NCI-H774 (cell line): ENCODE measurements around the gene ZFPM1.
"Not testable (repeated sequence)": the region's sequence is repeated elsewhere in the genome, so short reads cannot be mapped to it uniquely, and the experiment has no call there.

Source experiments
- DNase-seq: peaks from one replicate; lab custom pipeline; 2025; lab: John Stamatoyannopoulos, UW

Gene ZFPM1

GRCh38 chr16:88478889-88479792, 26.1 kb downstream of the ZFPM1 start:
- DNase-seq: no peak

- no peak for DNase-seq
These were observed 27.0 kb downstream of the ZFPM1 start for GRCh38 chr16:88479793-88480760.

- no peak for DNase-seq
These were observed 27.7 kb downstream of the ZFPM1 start for GRCh38 chr16:88480829-88481228.

GRCh38 chr16:88481851-88482250, 28.8 kb downstream of the ZFPM1 start:
- no peak for DNase-seq

GRCh38 chr16:88482630-88483391, 29.7 kb downstream of the ZFPM1 start:
- DNase-seq: no peak

- no peak for DNase-seq
These were observed 30.2 kb downstream of the ZFPM1 start for GRCh38 chr16:88483392-88483641.

- no peak for DNase-seq
These were observed 31.7 kb downstream of the ZFPM1 start for GRCh38 chr16:88484505-88485365.

- DNase-seq: not testable (repeated sequence)
These were observed 32.3 kb downstream of the ZFPM1 start for GRCh38 chr16:88485366-88485741.

GRCh38 chr16:88486398-88487123, 33.5 kb downstream of the ZFPM1 start:
- DNase-seq: no peak

- no peak for DNase-seq
These were observed 34.0 kb downstream of the ZFPM1 start for GRCh38 chr16:88487124-88487432.

GRCh38 chr16:88487920-88488851, 35.1 kb downstream of the ZFPM1 start:
- no peak for DNase-seq

- DNase-seq: no peak
These were observed 36.2 kb downstream of the ZFPM1 start for GRCh38 chr16:88489163-88489741.

GRCh38 chr16:88491001-88491559, 38.0 kb downstream of the ZFPM1 start:
- no peak for DNase-seq

GRCh38 chr16:88491560-88492310, 38.7 kb downstream of the ZFPM1 start:
- DNase-seq: no peak

GRCh38 chr16:88493879-88494278, 40.8 kb downstream of the ZFPM1 start:
- DNase-seq: no peak

- no peak for DNase-seq
These were observed 41.5 kb downstream of the ZFPM1 start for GRCh38 chr16:88494335-88495154.

GRCh38 chr16:88495268-88495772, 42.2 kb downstream of the ZFPM1 start:
- no peak for DNase-seq
